Measurements from ENCODE around the gene NOX5.
A peak's percentile ranks its signal among the peaks of the same experiment; 100 is the strongest.

The NOX5 gene

DNA sequence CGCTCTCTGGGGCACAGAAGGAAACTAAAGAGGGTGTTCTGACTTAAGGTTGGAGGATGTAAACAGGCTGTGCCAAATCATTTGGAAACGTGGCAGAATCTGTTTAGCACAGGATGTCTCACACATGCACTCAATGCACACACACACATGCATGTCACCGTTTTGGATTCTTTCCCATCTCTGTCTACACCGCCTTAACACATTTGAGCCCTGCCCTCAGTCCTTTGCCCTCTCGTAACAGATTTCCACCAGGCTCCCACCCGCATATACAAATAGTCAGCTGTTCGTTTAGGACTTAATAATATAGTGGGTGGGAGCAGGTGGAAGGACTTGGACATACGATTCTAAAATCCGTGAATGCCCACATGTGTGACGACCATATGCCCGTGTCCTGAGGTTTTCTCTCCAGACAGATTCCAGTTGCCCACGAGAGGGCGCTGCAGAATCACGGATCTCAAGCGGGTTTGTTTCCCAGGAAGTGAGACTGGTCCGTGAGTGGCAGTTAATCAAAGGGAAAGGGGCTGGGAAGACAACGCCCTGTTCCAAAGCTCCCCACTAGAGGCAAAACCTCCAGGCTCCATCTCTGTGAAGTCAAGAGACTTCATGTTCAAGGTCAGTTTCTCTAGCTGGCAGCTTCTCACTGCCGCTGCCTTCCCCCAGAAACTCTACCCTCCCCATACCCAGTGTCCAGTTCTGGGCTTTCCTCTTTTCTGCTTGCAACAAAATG, 44.5 kb downstream of the NOX5 start:
- H3K4me3 ChIP-seq, result no peak overlapping the region
- no peaks in the 10 kb centered on the region for H3K9me3 ChIP-seq (replicated peaks in 1 of 11)
- peaks cover 0 to 7% (median 4%) of the 10 kb centered on the region in 10 experiments; a peak in 9 of 20 replicates for H3K4me1 ChIP-seq
- peak overlapping the region in 6 of 11 experiments; percentile 6 to 55 (median 18); a peak in 8 of 22 replicates for H3K4me2 ChIP-seq
- H3K27me3 ChIP-seq, result no peaks in the 10 kb centered on the region
- H3K27ac ChIP-seq, result no peak overlapping the region
- peaks cover 0 to 4% (median 0%) of the 10 kb centered on the region in 11 experiments; a peak in 1 of 22 replicates for H4K20me1 ChIP-seq
- H3K36me3 ChIP-seq, result no peaks in the 10 kb centered on the region
- H3K9ac ChIP-seq, result 0 out of 22 replicates have a peak overlapping the region, but pooled peaks of 1 of the 11 experiments have one; percentile 1
- no peak for TF ChIP-seq Cebpa-rat (IDR thresholded peaks at IDR 0.05)

GRCh38 chr15:69059557-69059943, 45.1 kb downstream of the NOX5 start:
- Histone ChIP-seq H3K9me3 (replicated peaks in 1 of 11) (no peaks in the 10 kb centered on the region), H3K4me1 (peaks cover 0 to 7% (median 4%) of the 10 kb centered on the region in 10 experiments; a peak in 9 of 20 replicates), H3K4me2 (peak overlapping the region in 6 of 11 experiments; percentile 6 to 55 (median 18); a peak in 8 of 22 replicates), H3K9ac (0 out of 22 replicates have a peak overlapping the region, but pooled peaks of 1 of the 11 experiments have one; percentile 1), H3K27ac (no peak overlapping the region), H4K20me1 (peaks cover 0 to 4% (median 0%) of the 10 kb centered on the region in 11 experiments; a peak in 1 of 22 replicates), H3K36me3 (no peaks in the 10 kb centered on the region), H3K27me3 (no peaks in the 10 kb centered on the region), H3K4me3 (no peak overlapping the region)
- TF ChIP-seq Cebpa-rat (IDR thresholded peaks at IDR 0.05), result no peak

- Histone ChIP-seq H3K4me2 (no peak overlapping the region), H3K4me3 (no peak overlapping the region), H3K36me3 (no peaks in the 10 kb centered on the region), H3K9ac (no peak overlapping the region), H3K27me3 (no peaks in the 10 kb centered on the region), H3K9me3 (replicated peaks in 1 of 11) (no peaks in the 10 kb centered on the region), H3K4me1 (peaks cover 0 to 7% (median 4%) of the 10 kb centered on the region in 10 experiments; a peak in 9 of 20 replicates), H4K20me1 (peaks cover 0 to 4% (median 0%) of the 10 kb centered on the region in 11 experiments; a peak in 1 of 22 replicates), H3K27ac (no peak overlapping the region)
- no peak for TF ChIP-seq Cebpa-rat (IDR thresholded peaks at IDR 0.05)
Observed at GRCh38 chr15:69060041-69060481, 45.6 kb downstream of the NOX5 start.

DNA sequence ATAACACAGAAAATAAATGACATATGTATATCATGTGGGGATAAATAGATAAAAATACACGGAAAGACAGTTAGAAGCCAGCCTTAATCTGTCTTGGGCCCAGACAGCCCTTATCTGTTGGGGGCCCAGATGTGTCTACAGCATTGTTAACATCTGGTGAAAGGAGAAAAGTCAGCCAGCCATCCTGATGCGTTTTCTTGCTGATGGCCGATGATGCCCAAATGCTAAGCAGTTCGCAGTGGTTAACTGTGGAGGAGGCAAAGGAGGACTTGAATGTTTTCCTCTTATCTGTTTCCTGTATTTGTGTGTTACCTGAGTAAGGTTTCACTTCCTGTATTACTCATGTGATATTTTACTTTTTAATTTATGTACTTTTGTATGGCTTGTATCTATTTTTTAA, 46.2 kb downstream of the NOX5 start:
- H3K27me3 ChIP-seq, result no peaks in the 10 kb centered on the region
- no peak overlapping the region for H3K9ac ChIP-seq
- H3K4me1 ChIP-seq, result peaks cover 0 to 6% (median 4%) of the 10 kb centered on the region in 10 experiments; a peak in 9 of 20 replicates
- no peaks in the 10 kb centered on the region for H3K36me3 ChIP-seq
- H3K27ac ChIP-seq, result no peak overlapping the region
- no peak overlapping the region for H3K4me3 ChIP-seq
- H4K20me1 ChIP-seq, result peaks cover 0 to 4% (median 0%) of the 10 kb centered on the region in 11 experiments; a peak in 1 of 22 replicates
- TF ChIP-seq Cebpa-rat (IDR thresholded peaks at IDR 0.05), result no peak
- no peak overlapping the region for H3K4me2 ChIP-seq
- no peaks in the 10 kb centered on the region for H3K9me3 ChIP-seq (replicated peaks in 1 of 11)

GRCh38 chr15:69061414-69061842, 46.9 kb downstream of the NOX5 start:
- H4K20me1 ChIP-seq, result peaks cover 0 to 4% (median 0%) of the 10 kb centered on the region in 11 experiments; a peak in 1 of 22 replicates
- H3K36me3 ChIP-seq, result no peaks in the 10 kb centered on the region
- no peak overlapping the region for H3K4me2 ChIP-seq
- no peak overlapping the region for H3K4me3 ChIP-seq
- H3K4me1 ChIP-seq, result peaks cover 0 to 4% (median 0%) of the 10 kb centered on the region in 10 experiments; a peak in 2 of 20 replicates
- no peaks in the 10 kb centered on the region for H3K9me3 ChIP-seq (replicated peaks in 1 of 11)
- no peak overlapping the region for H3K27ac ChIP-seq
- TF ChIP-seq Cebpa-rat (IDR thresholded peaks at IDR 0.05), result no peak
- H3K9ac ChIP-seq, result no peak overlapping the region
- H3K27me3 ChIP-seq, result no peaks in the 10 kb centered on the region

GRCh38 chr15:69064649-69065048, 50.2 kb downstream of the NOX5 start:
- H3K4me1 ChIP-seq, result no peaks in the 10 kb centered on the region
- H3K27me3 ChIP-seq, result no peaks in the 10 kb centered on the region
- no peak overlapping the region for H3K4me2 ChIP-seq
- no peak for TF ChIP-seq Cebpa-rat (IDR thresholded peaks at IDR 0.05)
- no peaks in the 10 kb centered on the region for H3K36me3 ChIP-seq
- H3K9ac ChIP-seq, result no peak overlapping the region
- H4K20me1 ChIP-seq, result no peaks in the 10 kb centered on the region
- H3K27ac ChIP-seq, result no peak overlapping the region
- peaks cover 0 to 7% (median 0%) of the 10 kb centered on the region in 11 experiments; a peak in 2 of 22 replicates for H3K9me3 ChIP-seq (replicated peaks in 1 of 11)
- no peak overlapping the region for H3K4me3 ChIP-seq

DNA sequence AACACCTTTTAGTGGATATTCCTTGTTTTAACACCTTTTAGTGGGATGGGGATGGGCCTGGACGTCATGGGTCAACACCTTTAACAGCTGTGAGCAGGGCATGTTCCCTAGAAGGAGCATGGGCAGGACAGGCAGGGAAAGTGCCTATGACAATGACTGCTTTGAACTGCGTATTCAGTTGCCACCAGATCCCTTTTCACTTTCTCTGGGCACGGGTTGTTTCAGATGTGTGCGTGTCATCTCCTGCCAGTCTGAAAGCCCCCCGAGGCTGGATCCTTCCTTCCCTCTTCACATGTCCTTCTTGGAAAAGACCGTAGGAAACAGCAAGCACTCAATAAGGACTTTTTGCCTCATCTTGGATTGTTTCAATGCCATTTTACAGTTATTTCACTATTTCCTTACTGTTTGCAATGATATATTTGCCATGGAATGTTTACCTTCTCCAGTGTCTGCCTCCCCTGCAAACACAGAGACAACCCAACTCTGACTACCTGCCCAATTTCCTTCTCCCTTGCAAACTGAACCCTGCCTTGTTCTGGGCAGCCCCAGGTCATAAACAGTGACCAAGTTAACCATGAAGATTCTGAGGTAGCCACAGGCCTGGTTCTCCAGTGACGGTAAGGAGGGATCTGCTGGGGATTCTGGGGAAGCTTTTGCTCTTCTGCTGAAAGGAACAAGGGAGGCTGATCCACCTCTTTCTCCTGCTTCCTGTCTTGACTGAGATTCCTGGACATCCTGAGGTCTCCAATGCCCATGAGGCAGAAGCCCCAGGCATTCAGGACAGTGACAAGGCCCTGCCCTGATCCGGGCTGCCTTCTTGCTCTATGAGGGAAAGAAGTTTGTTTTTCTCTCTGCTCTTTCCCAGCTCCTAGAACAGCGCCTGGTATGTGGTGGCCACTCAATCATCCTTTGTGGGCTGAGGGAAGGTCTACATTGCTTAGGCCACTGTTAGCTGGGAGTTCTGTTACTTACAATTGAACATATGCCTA, 51.8 kb downstream of the NOX5 start:
- H3K9ac ChIP-seq, result no peak overlapping the region
- no peaks in the 10 kb centered on the region for H3K36me3 ChIP-seq
- no peaks in the 10 kb centered on the region for H3K27me3 ChIP-seq
- no peaks in the 10 kb centered on the region for H3K4me1 ChIP-seq
- no peaks in the 10 kb centered on the region for H4K20me1 ChIP-seq
- no peak overlapping the region for H3K4me3 ChIP-seq
- H3K27ac ChIP-seq, result no peak overlapping the region
- no peak for TF ChIP-seq Cebpa-rat (IDR thresholded peaks at IDR 0.05)
- no peak overlapping the region for H3K4me2 ChIP-seq
- peaks cover 0 to 11% (median 0%) of the 10 kb centered on the region in 11 experiments; a peak in 2 of 22 replicates for H3K9me3 ChIP-seq (replicated peaks in 1 of 11)

DNA sequence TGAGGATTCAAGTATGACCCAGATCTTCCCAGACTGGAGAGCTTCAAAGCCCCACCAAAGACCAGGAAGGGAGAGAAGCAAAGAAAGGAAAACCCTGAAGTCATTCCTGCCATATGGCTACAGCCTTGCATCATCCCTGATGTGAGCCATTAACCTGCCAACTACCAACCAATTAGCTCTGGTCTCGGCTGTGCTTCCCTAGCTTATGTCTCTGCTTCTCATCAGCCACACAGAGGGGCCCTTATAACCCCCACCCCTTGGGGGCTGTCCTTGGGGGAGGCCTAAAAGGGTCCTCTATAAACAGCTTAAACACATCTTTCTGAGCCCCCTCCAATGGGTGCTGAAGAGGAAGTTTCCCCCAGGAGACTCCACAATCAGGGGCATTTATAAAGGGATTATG, 52.8 kb downstream of the NOX5 start:
- no peak for TF ChIP-seq Cebpa-rat (IDR thresholded peaks at IDR 0.05)
- Histone ChIP-seq H3K27me3 (0 out of 22 replicates have a peak, but pooled peaks cover 0 to 2% (median 0%) of the 10 kb centered on the region in 11 experiments), H4K20me1 (no peaks in the 10 kb centered on the region), H3K9ac (no peak overlapping the region), H3K4me1 (no peaks in the 10 kb centered on the region), H3K27ac (no peak overlapping the region), H3K36me3 (no peaks in the 10 kb centered on the region), H3K9me3 (replicated peaks in 1 of 11) (peaks cover 0 to 11% (median 0%) of the 10 kb centered on the region in 11 experiments; a peak in 2 of 22 replicates), H3K4me2 (no peak overlapping the region), H3K4me3 (no peak overlapping the region)
